A673 (cell line): ENCODE data around the gene PPP2CA. TPM values are rescaled to one million over a fixed set of nuclear protein-coding genes. Genes with fewer than 3 reads are reported as not detected.
"Not testable (repeated sequence)": the region's sequence is repeated elsewhere in the genome, so short reads cannot be mapped to it uniquely, and the experiment has no call there.

Source experiments
- BruUV-seq: library from RNA; stranded (reverse); fragments of 400-500 nt; replicated peaks from 2 replicates; lab custom pipeline; 2021; lab: Mats Ljungman, UMichigan
- CTCF ChIA-PET: fragments of 300-600 bp; sonication (Branson Sonifier 250); formaldehyde crosslinking; loops from one replicate; lab custom pipeline; 2022; ENCODE audit warnings: antibody characterized with exemption; lab: Charles Lee
- POLR2A ChIA-PET: fragments of 300-600 bp; sonication (Branson Sonifier 250); formaldehyde crosslinking; loops from one replicate; lab custom pipeline; 2022; ENCODE audit warnings: antibody characterized with exemption; ENCODE audit not compliant: low non-redundant PET; lab: Charles Lee
- DNase-seq: peaks from one replicate; pipeline ENCODE4 v3.0.0-alpha.2; 2015; ENCODE audit warnings: low spot score
- H3K27ac ChIP-seq: fragments of 200-600 bp; sonication (generic); 2 replicates; pipeline ENCODE4 v1.5.1; 2016; ENCODE audit warnings: mixed run types, low read depth, mild to moderate bottlenecking, mixed read lengths, antibody characterized with exemption, low read length; ENCODE audit not compliant: poor library complexity, severe bottlenecking
- H3K27me3 ChIP-seq: fragments of 200-600 bp; sonication (generic); replicated peaks from 2 replicates; pipeline ENCODE4 v1.6.1; 2017; ENCODE audit warnings: mixed run types, low read depth, mild to moderate bottlenecking, mixed read lengths, antibody characterized with exemption, low read length; ENCODE audit not compliant: insufficient read depth, poor library complexity
- H3K36me3 ChIP-seq: fragments of 200-600 bp; sonication (generic); 2 replicates; pipeline ENCODE4 v1.6.1; 2016; ENCODE audit warnings: mixed run types, mild to moderate bottlenecking, mixed read lengths, antibody characterized with exemption, low read length; ENCODE audit not compliant: insufficient read depth, poor library complexity, severe bottlenecking
- H3K4me1 ChIP-seq: fragments of 200-600 bp; sonication (generic); 2 replicates; pipeline ENCODE4 v1.6.1; 2017; ENCODE audit warnings: mixed run types, mild to moderate bottlenecking, mixed read lengths, antibody characterized with exemption, low read length; ENCODE audit not compliant: insufficient read depth, poor library complexity, severe bottlenecking
- H3K4me3 ChIP-seq: fragments of 200-600 bp; sonication (generic); 2 replicates; pipeline ENCODE4 v1.5.1; 2016; ENCODE audit warnings: low read depth, mixed run types, mild to moderate bottlenecking, mixed read lengths, low read length; ENCODE audit not compliant: poor library complexity, severe bottlenecking
- H3K9me3 ChIP-seq: fragments of 200-600 bp; sonication (generic); 2 replicates; pipeline ENCODE4 v1.6.1; 2016; ENCODE audit warnings: mixed run types, low read depth, mild to moderate bottlenecking, mixed read lengths, antibody characterized with exemption, low read length; ENCODE audit not compliant: poor library complexity, severe bottlenecking
- EZH2 ChIP-seq: fragments of 200-600 bp; sonication (generic); IDR thresholded peaks from 2 replicates; pipeline ENCODE4 v1.6.1; 2017; ENCODE audit warnings: borderline replicate concordance, low read depth, mild to moderate bottlenecking, mixed read lengths, antibody characterized with exemption, low read length; ENCODE audit not compliant: poor library complexity, severe bottlenecking
- intact Hi-C: fragments of 100-400 bp; cut with micrococcal nuclease; formaldehyde crosslinking; loops from one replicate; pipeline ENCODE4 v1.10.0; 2022; ENCODE audit not compliant: unreplicated experiment
- total RNA-seq: library from RNA; stranded (reverse); gene quantifications from 2 replicates; pipeline ENCODE4 v1.2.3, GENCODE V29; 2021
- TF ChIP-seq, protein P1 (sequence below): fragments of 300-800, 200-600 bp; sonication (generic); conservative IDR thresholded peaks from 2 replicates; pipeline ENCODE4 v1.5.1; 2017; ENCODE audit warnings: low read depth, mild to moderate bottlenecking, antibody characterized with exemption, low read length, moderate library complexity, mixed read lengths

The PPP2CA gene
- total RNA-seq, 1 experiment from 2014 or later = 227 TPM

DNA sequence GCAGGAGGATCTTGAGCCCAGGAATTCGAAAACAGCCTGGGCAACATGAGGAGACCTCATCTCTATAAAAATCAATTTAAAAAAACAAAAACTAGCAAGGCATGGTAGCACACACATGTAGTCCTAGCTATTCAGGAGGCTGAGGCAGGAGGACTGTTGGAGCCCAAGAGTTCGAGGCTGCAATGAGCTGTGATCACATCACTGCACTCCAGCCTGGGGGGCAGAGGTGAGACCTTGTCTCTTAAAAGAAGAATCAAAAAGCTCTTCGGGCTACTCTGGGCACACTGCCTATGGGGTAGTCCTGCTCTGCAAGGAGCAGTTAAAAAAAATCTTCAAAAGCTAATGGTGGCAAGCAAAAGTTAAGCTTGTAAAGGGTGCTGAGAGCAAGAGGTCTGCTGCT is 72.6 kb downstream of the PPP2CA start:
- TF ChIP-seq EZH2 = no peak
- TF ChIP-seq, protein P1, sequence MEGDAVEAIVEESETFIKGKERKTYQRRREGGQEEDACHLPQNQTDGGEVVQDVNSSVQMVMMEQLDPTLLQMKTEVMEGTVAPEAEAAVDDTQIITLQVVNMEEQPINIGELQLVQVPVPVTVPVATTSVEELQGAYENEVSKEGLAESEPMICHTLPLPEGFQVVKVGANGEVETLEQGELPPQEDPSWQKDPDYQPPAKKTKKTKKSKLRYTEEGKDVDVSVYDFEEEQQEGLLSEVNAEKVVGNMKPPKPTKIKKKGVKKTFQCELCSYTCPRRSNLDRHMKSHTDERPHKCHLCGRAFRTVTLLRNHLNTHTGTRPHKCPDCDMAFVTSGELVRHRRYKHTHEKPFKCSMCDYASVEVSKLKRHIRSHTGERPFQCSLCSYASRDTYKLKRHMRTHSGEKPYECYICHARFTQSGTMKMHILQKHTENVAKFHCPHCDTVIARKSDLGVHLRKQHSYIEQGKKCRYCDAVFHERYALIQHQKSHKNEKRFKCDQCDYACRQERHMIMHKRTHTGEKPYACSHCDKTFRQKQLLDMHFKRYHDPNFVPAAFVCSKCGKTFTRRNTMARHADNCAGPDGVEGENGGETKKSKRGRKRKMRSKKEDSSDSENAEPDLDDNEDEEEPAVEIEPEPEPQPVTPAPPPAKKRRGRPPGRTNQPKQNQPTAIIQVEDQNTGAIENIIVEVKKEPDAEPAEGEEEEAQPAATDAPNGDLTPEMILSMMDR = no peak
- no peak for DNase-seq
- H3K4me3 ChIP-seq = no peak overlapping the region
- no TSS peak for BruUV-seq
- CTCF ChIA-PET = interaction anchor here (0.7 kb wide), 1 partner anchor 13 kb away, joined by 3 read pairs; no protein-coding TSS in a partner anchor
- POLR2A ChIA-PET = interaction anchor here (0.6 kb wide), 1 partner anchor 14 kb away, joined by 3 read pairs; no protein-coding TSS in a partner anchor
- intact Hi-C loops = no loop called here
- no peaks in the 10 kb centered on the region for H3K27me3 ChIP-seq
- no peaks in the 10 kb centered on the region for H3K9me3 ChIP-seq
- H3K36me3 ChIP-seq = peaks cover 83% of the 10 kb centered on the region
- H3K27ac ChIP-seq = no peak overlapping the region
- H3K4me1 ChIP-seq = no peaks in the 10 kb centered on the region

DNA sequence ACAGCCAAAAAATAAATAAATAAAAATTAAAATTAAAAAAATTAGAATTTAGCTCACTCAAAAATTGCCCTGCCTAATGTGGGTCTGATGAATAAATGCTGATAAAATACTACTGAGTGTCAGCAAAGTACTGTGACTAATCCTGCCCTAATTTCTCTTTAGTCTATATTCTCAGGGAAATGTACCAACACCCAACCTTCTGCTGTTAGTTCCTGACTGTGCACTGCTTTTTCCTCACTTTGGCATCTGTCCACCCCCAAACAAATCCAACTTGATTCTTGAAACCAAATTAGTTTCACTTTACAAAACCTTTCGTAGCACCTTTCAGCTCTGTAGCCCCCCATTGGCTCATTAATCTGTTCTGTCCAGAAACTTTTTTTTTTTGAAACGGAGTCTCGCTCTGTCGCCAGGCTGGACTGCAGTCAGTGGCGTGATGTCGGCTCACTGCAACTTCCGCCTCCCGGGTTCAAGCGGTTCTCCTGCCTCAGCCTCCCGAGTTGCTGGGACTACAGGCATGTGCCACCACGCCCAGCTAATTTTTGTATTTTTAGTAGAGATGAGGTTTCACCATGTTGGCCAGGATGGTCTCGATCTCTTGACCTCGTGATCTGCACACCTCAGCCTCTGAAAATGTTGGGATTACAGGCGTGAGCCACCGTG is 73.6 kb downstream of the PPP2CA start:
- H3K4me1 ChIP-seq, H3K4me3 ChIP-seq, H3K27me3 ChIP-seq, POLR2A ChIA-PET, intact Hi-C loops, DNase-seq, H3K9me3 ChIP-seq, BruUV-seq, H3K27ac ChIP-seq: not testable (repeated sequence)
- peaks cover 74% of the 10 kb centered on the region for H3K36me3 ChIP-seq
- CTCF ChIA-PET = interaction anchor here (0.6 to 0.7 kb wide), 2 partner anchors 82 to 732 kb away, joined by 3 read pairs; no protein-coding TSS in a partner anchor

- Histone ChIP-seq H3K9me3 (no peaks in the 10 kb centered on the region), H3K27me3 (no peaks in the 10 kb centered on the region), H3K4me1 (no peaks in the 10 kb centered on the region), H3K4me3 (no peak overlapping the region), H3K36me3 (peaks cover 73% of the 10 kb centered on the region), H3K27ac (no peak overlapping the region)
- no peak for DNase-seq
- intact Hi-C loops = no loop called here
- no peak for TF ChIP-seq EZH2
- TF ChIP-seq, protein P1 = no peak
- CTCF ChIA-PET = interaction anchor here (0.7 kb wide), 1 partner anchor 81 kb away, joined by 3 read pairs; no protein-coding TSS in a partner anchor
- BruUV-seq = no TSS peak
- POLR2A ChIA-PET = no interaction called here
These were observed 74.2 kb downstream of the PPP2CA start for GRCh38 chr5:134151723-134152122.
